Prostate gland (tissue), 2 donors: Measurements from ENCODE around the gene TLE1. TPM values are rescaled to one million over a fixed set of nuclear protein-coding genes. Genes with fewer than 3 reads are reported as not detected.

Experiments
- DNase-seq: peaks from one replicate; pipeline ENCODE4 v3.0.0-alpha.2; 2019; ENCODE audit warnings: low spot score
- H3K27ac ChIP-seq, 2 donors: fragments of 200-600 bp; sonication (generic); 2 replicates each; pipeline ENCODE4 v1.5.1; 2017 to 2019
- H3K27me3 ChIP-seq: fragments of 200-600 bp; sonication (generic); replicated peaks from 2 replicates; pipeline ENCODE4 v1.5.1; 2019; ENCODE audit not compliant: insufficient read depth
- H3K36me3 ChIP-seq, 2 donors: fragments of 200-600 bp; sonication (generic); 1 replicate in 1 of 2; 2 replicates in 1 of 2; pipeline versions ENCODE4 v1.5.1 to v1.8.1; 2017 to 2019
- H3K4me1 ChIP-seq: fragments of 200-600 bp; sonication (generic); replicated peaks from 2 replicates; pipeline ENCODE4 v1.5.1; 2019
- H3K4me3 ChIP-seq, 2 donors: fragments of 200-600 bp; sonication (generic); 2 replicates each; pipeline ENCODE4 v1.5.1; 2017 to 2019
- H3K9me3 ChIP-seq: fragments of 200-600 bp; sonication (generic); 2 replicates; pipeline ENCODE4 v1.5.1; 2017
- CTCF ChIP-seq, 4 experiments: fragments of 200-600 bp in 2 of 4; fragments of 450-650 bp in 2 of 4; sonication (generic) in 2 of 4; IDR thresholded peaks; 1 replicate in 3 of 4; 2 replicates in 1 of 4; pipeline ENCODE4 v1.5.1; 2016 to 2019; ENCODE audit warnings: antibody characterized with exemption in 4 of 4, mild to moderate bottlenecking in 2 of 4, moderate library complexity in 2 of 4
- POLR2A ChIP-seq: fragments of 450-650 bp; IDR thresholded peaks from one replicate; pipeline ENCODE4 v1.6.1; 2016; ENCODE audit warnings: antibody characterized with exemption, mild to moderate bottlenecking
- POLR2AphosphoS5 ChIP-seq: sonication (generic); formaldehyde crosslinking; IDR thresholded peaks from one replicate; pipeline ENCODE4 v1.6.1; 2017; ENCODE audit warnings: antibody characterized with exemption
- WGBS: methylation state at CpG from one replicate; pipeline ENCODE4 v1.1.5; 2018; 5-methylcytosine and 5-hydroxymethylcytosine counted together
- intact Hi-C: fragments of 100-400 bp; cut with DNase I; formaldehyde crosslinking; loops from one replicate; pipeline ENCODE4 v1.14.2; 2022
- total RNA-seq, 2 donors: library from RNA; depleted of rRNA; stranded (reverse); fragments of >200 nt; gene quantifications; one replicate each; pipeline ENCODE4 v1.1.0, GENCODE V29; 2016

The TLE1 gene
- total RNA-seq, 2 donors from 2014 or later = 61.0 to 89.5 TPM

- WGBS = 31% methylated on average over 8 of the region's 8 CpGs
- no peak for TF ChIP-seq CTCF (IDR thresholded peaks at IDR 0.05)
- TF ChIP-seq POLR2AphosphoS5 = no peak
- no peak for TF ChIP-seq POLR2A
- H3K9me3 ChIP-seq = no peaks in the 10 kb centered on the region
- H3K36me3 ChIP-seq = no peaks in the 10 kb centered on the region
- no peak overlapping the region for H3K27ac ChIP-seq
- no peaks in the 10 kb centered on the region for H3K27me3 ChIP-seq
- no peak for DNase-seq
- intact Hi-C loops = loop anchor here (10.0 kb wide), 4 partner anchors 158 to 922 kb away; no protein-coding TSS in a partner anchor
- no peaks in the 10 kb centered on the region for H3K4me1 ChIP-seq
- no peak overlapping the region for H3K4me3 ChIP-seq
Measured at GRCh38 chr9:81682797-81683196, 6.5 kb downstream of the TLE1 start.

- Histone ChIP-seq H3K27ac (no peak overlapping the region), H3K36me3 (no peaks in the 10 kb centered on the region), H3K27me3 (no peaks in the 10 kb centered on the region), H3K9me3 (no peaks in the 10 kb centered on the region), H3K4me3 (no peak overlapping the region), H3K4me1 (no peaks in the 10 kb centered on the region)
- TF ChIP-seq CTCF (IDR thresholded peaks at IDR 0.05) (no peak), POLR2AphosphoS5 (no peak), POLR2A (no peak)
- 95% methylated on average over 4 of the region's 4 CpGs for WGBS
- no peak for DNase-seq
- intact Hi-C loops = loop anchor here (10.0 kb wide), 4 partner anchors 157 to 923 kb away; no protein-coding TSS in a partner anchor
Measured at GRCh38 chr9:81682177-81682576, 7.2 kb downstream of the TLE1 start.

- intact Hi-C loops = loop anchor here (10.0 kb wide), 4 partner anchors 156 to 924 kb away; no protein-coding TSS in a partner anchor
- no peak for TF ChIP-seq POLR2A
- TF ChIP-seq CTCF (IDR thresholded peaks at IDR 0.05) = no peak
- TF ChIP-seq POLR2AphosphoS5 = no peak
- Histone ChIP-seq H3K4me1 (no peaks in the 10 kb centered on the region), H3K36me3 (no peaks in the 10 kb centered on the region), H3K27me3 (no peaks in the 10 kb centered on the region), H3K27ac (no peak overlapping the region), H3K9me3 (no peaks in the 10 kb centered on the region), H3K4me3 (no peak overlapping the region)
- 80% methylated on average over 1 of the region's 1 CpG for WGBS
- no peak for DNase-seq
Measured at GRCh38 chr9:81680506-81680905, 8.8 kb downstream of the TLE1 start.

- no peaks in the 10 kb centered on the region for H3K27me3 ChIP-seq
- WGBS = 56% methylated on average over 9 of the region's 9 CpGs
- TF ChIP-seq POLR2A (no peak), POLR2AphosphoS5 (no peak)
- no peak overlapping the region for H3K27ac ChIP-seq
- intact Hi-C loops = loop anchor here (10.0 kb wide), 4 partner anchors 155 to 925 kb away; no protein-coding TSS in a partner anchor
- H3K36me3 ChIP-seq = no peaks in the 10 kb centered on the region
- no peaks in the 10 kb centered on the region for H3K9me3 ChIP-seq
- no peak for DNase-seq
- H3K4me1 ChIP-seq = no peaks in the 10 kb centered on the region
- no peak overlapping the region for H3K4me3 ChIP-seq
Measured at GRCh38 chr9:81680006-81680405, 9.3 kb downstream of the TLE1 start.

- Histone ChIP-seq H3K4me3 (no peak overlapping the region), H3K27ac (no peak overlapping the region), H3K4me1 (no peaks in the 10 kb centered on the region), H3K27me3 (no peaks in the 10 kb centered on the region), H3K36me3 (no peaks in the 10 kb centered on the region), H3K9me3 (no peaks in the 10 kb centered on the region)
- intact Hi-C loops = no loop called here
- WGBS = 100% methylated on average over 1 of the region's 1 CpG
- DNase-seq = no peak
- TF ChIP-seq POLR2A = no peak
- TF ChIP-seq POLR2AphosphoS5 = no peak
- TF ChIP-seq CTCF (IDR thresholded peaks at IDR 0.05) = no peak
Measured at GRCh38 chr9:81678088-81678487, 11.3 kb downstream of the TLE1 start.
